Measurements from ENCODE around the gene DCLK2.
A peak's percentile ranks its signal among the peaks of the same experiment; 100 is the strongest.

Gene DCLK2

GRCh38 chr4:150212927-150213326 lies 134.7 kb downstream of the DCLK2 start:
- DNase-seq: no peak

GRCh38 chr4:150215601-150216000 lies 137.4 kb downstream of the DCLK2 start:
- DNase-seq: no peak

DNA sequence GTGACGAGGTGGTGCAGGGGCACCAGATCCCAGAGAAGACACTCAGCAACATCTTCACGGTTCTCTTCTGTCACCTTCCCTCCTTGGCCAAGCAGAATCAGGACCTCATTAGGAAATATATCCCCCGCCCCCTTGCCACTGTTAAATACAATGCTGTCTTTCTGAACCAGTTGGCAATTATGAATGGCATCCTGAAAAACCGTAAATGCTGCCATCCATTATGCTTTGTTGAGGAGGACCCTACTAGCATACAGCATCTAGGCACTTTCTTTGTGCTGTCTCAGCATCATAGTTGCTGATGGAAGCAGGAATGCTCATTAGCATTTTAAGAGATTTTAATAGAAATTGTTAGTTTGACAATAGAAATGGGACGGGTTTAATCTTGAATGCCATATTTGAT lies 138.5 kb downstream of the DCLK2 start:
- DNase-seq: no peak

- DNase-seq: no peak
Observed at GRCh38 chr4:150217192-150217591, 138.9 kb downstream of the DCLK2 start.

- DNase-seq: no peak
Observed at GRCh38 chr4:150217808-150218207, 139.6 kb downstream of the DCLK2 start.

DNA sequence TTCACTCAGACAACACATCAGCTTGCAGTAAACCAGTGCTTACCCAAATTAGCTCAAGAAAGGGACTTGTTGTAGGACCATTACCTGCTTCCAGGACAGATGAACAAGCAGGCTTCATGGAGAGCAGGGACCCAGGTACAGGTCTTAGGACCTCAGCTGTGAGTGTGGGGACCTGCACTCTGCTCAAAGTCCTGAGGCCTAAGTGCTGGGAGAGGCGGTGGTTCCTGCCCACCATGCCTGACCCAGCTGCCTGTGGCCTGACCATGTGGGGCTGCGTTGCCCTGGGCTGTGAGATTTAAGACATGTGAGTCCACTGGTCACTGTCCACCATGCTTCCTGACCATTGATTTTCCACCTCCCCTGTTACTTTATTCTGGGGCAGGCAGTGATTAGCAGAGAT lies 140.2 kb downstream of the DCLK2 start:
- DNase-seq: no peak

DNA sequence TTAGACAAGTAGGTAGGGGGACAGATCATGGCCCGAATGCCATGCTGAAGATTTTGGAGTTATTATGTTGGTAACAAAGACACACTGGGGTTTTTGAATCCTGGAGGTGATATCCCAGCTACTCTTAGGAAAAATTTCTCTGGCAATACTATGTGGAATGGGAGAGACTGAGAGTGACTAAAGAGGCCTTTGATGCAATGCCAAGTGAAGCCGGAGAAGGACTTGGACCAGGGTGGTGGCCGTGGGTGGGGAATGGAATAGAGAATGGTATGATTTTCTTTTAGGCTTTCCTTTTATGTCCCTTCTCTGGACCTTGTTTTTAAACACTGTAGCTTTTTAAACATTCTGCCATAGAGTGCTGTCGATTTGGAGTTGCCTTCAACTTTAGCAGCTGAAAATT lies 141.6 kb downstream of the DCLK2 start:
- no peak for DNase-seq

DNA sequence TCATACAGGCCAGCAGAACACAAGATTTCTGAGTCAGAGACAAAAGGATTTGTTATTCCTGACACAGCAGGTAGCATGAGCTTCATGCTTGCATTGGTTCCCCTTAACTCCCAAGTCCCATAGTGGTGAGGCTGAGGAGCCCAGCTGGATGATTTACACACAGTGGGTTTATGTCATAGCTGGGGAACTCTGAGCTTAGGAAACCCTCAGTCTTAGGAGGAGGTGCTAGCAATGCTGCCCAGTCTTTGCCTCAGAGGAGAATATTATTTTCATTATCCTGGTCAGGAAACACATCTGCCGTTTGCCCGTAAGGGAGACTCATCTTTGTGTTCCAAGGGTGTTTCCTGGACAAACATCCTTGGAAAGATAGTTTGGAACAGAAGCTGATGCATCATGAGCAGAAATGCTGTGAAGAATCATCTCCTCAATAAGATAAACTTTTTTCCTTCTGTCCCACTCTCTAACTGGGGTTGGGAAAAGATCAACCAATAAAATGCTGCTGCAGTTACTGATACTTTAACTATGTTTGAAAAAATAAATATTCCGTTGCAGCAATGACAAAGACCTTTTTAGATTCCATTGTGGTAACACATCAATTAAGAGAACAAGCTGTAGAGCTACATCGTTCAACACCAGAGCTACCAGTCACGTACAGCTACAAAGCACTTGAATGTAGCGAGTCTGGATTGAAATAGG lies 146.8 kb downstream of the DCLK2 start:
- DNase-seq: no peak

DNA sequence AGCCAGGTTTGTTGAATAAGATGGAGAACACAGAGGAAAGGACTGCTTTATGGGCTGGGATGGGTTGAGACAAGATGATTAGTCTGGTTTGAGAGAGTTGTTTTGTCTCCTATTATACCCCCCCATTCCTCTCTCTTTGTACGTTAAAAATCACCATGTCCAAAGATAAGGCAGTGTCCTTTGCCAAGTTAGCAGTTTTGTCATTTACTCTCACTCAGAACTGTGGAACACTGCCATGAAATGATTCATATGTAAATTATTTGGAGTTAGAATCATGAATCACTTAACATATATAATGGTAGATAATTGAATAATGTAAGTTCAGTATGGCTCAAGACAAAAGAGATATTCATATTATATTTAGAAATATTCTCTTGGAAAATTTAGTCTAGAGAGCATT lies 151.3 kb downstream of the DCLK2 start:
- DNase-seq: no peak

GRCh38 chr4:150230561-150230960 lies 152.3 kb downstream of the DCLK2 start:
- no peak for DNase-seq

DNA sequence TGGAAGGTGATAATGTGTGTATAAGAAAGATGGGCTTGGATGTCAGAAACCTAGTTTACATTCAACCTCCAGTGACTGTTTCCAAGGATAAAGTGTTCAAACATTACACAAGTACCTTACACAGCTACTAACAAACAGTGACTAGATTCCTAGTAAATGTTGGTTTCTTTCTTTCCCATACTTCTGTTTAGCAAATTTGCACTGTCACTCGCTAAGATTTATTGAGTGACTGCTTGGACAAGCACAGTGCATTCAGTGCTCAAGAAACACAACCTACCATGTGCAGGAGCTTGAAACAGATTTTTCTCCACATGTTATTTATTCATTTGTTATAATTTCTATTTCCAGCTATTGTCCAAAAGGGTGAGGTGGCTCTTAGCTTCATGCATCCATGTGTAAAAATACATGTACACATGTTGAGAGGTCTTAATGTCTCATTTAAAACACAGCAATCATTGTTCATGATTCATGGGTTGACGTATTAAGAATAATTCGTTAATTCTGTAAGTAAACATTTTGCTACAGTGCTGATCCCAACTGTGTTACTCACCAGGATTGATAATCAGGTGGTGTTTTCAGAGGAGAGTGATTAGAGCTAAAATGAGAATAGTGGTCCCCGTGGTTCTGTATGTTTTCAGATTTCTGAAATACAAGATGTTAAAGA lies 153.0 kb downstream of the DCLK2 start:
- DNase-seq: no peak

DNA sequence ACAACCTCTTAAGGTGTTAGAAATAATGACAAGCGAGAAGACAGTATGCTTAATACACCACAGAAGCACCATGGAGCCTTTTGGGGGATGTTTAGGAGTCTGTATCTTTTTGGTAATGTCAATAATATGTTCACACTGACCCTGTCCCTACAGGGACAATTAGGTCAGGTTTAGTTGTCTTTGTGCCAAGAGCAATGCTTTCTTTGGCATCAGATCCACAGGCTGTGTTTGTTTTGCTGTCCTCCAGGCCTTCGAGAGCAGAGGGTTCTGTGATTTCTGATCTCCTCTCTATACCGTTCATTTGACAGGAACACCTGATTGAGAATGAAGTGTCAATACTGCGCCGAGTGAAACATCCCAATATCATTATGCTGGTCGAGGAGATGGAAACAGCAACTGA lies 153.8 kb downstream of the DCLK2 start:
- no peak for DNase-seq

GRCh38 chr4:150234246-150234645 lies 156.0 kb downstream of the DCLK2 start:
- DNase-seq: no peak

- no peak for DNase-seq
Observed at GRCh38 chr4:150235317-150235716, 157.1 kb downstream of the DCLK2 start.

- DNase-seq: peak; percentile 89
Observed at GRCh38 chr4:150235808-150236271, 157.6 kb downstream of the DCLK2 start.

- DNase-seq: no peak
Observed at GRCh38 chr4:150236626-150237025, 158.4 kb downstream of the DCLK2 start.

- no peak for DNase-seq
Observed at GRCh38 chr4:150237110-150237872, 159.0 kb downstream of the DCLK2 start.

DNA sequence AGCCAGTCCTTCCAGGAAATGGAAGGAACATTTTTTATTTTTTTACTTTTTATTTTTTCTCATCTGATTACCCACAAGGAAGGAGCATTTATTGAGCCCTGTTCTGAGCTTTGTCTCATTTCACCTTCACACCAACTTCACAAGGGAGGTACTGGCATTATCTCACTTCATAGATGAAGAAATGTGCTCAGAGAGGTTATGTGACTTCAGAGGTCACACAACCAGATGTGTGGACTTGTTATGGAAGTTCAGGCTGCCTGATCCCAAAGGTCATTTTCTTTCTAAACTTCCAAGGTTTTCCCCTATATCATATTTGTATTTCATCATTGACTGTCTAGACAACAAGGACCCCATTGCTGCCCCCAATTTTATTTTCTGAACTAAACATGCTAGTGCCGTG lies 160.3 kb downstream of the DCLK2 start:
- no peak for DNase-seq

- no peak for DNase-seq
Observed at GRCh38 chr4:150240011-150240410, 161.8 kb downstream of the DCLK2 start.

DNA sequence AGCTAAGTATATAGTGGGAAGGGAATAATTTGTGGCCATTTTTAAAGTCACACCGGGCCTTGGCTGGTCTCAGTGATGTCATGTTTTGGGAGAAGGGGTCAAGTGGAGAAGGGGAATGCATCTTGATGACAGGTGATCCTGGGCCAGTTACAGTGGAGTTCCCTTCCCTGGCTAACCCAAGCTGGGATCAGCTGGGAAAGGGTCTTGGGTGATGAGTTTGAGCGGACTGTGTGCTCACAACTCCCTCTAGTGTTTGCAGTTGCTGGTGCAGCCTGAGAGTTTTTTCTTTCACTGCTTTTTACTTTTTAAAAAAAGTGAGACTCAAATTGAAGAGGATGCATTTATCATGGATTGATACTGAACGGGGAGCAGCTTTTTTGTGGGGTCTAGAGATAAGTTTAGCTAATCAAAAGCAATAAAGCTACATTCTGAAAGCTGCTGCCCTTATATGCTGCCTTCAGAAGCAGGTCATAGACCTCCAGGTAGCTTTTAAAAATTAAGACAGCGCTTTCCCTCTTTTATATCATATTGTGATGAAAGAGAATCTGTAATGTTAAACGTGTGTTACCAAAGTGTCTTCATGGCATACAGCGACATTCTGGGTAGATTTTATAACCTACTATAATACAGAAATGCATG lies 164.7 kb downstream of the DCLK2 start:
- DNase-seq: peak; percentile 74

DNA sequence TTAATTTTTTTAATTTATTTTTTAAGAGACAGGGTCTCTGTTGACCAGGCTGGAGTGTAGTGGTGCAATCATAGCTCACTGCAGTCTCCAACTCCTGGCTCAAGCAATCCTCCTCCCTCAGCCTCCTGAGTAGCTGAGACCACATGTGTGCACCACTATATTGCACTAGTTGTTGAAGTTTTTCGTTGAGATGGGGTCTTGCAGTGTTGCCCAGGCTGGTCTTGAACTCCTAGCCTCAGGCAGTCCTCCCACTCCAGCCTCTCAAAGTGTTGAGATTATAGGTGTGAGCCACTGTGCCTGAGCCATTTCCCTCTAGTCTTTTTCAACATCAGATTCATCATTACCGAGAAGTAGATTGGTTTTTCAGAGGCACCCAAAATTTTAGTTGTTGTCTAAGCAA lies 165.7 kb downstream of the DCLK2 start:
- no peak for DNase-seq

DNA sequence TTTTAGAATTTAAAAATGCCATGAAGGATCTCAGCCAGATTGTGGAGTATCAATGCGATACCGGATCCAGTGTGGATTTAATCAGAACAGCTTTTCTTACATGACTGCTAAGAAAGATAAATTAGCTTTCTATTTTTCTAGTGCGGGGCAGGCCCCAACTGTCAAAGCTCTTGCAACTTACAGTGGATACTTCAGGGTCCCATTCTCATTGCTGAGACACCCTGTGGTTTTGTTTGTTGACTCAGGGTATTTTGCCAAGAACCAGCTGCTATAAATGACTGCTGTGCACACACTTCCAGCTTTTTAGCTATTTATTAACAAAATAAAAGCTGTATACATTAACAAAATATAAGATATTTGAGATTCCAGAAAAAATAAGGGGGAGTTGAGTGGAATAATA lies 166.4 kb downstream of the DCLK2 start:
- DNase-seq: no peak

DNA sequence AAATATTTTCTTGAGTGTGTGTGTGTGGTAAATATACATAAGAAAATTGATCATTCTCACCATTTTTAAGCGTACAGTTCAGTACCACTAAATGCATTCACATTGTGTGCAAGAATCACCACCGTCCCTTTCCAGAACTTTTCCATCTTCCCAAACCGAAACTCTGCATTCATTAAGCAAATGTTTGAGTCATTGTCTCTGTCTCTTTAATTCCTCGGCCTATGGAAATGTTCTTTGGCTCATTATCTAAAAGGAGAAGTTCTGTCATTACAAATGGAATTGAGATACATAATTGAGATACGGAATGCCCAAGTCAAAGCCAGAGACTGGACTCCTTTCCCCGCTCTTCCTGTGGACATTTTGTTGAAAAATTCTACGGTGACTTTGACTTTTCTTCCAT lies 168.9 kb downstream of the DCLK2 start:
- no peak for DNase-seq

DNA sequence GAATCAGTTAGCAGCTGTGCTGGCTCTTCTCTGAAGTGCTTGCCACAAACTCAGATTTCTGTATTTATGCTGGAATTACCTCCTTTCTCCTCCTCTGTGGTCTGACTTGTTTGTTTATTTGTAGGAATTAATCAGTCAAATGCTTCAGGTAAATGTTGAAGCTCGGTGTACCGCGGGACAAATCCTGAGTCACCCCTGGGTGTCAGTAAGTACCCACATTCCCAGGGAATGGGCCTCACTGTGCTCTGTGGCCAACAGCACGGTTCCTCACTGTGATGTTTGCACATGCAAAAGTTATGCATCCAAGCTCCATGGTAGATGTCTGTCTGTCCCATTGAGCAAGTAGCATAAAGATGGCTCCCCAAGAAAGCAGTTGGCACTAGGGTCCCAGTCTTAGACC lies 169.9 kb downstream of the DCLK2 start:
- DNase-seq: no peak

Measured in NCI-H526 treated with DMSO at 0.1 percent for 48 hours (cell line).